ENCODE measurements around the gene CLDN14.

Gene CLDN14

GRCh38 chr21:36471254-36471723, 8.6 kb downstream of the CLDN14 start:
- DNase-seq (ENCODE audit: low read depth) = no peak

- DNase-seq (ENCODE audit: low read depth) = no peak
Measured at GRCh38 chr21:36470294-36470693, 9.6 kb downstream of the CLDN14 start.

GRCh38 chr21:36466061-36466511, 13.8 kb downstream of the CLDN14 start:
- DNase-seq (ENCODE audit: low read depth) = no peak

- DNase-seq (ENCODE audit: low read depth) = no peak
Measured at GRCh38 chr21:36465478-36465877, 14.4 kb downstream of the CLDN14 start.

- no peak for DNase-seq (ENCODE audit: low read depth)
Measured at GRCh38 chr21:36464590-36464989, 15.3 kb downstream of the CLDN14 start.

- DNase-seq (ENCODE audit: low read depth) = no peak
Measured at GRCh38 chr21:36463991-36464390, 15.9 kb downstream of the CLDN14 start.

- no peak for DNase-seq (ENCODE audit: low read depth)
Measured at GRCh38 chr21:36463204-36463603, 16.7 kb downstream of the CLDN14 start.

- no peak for DNase-seq (ENCODE audit: low read depth)
Measured at GRCh38 chr21:36461918-36462486, 17.9 kb downstream of the CLDN14 start.

GRCh38 chr21:36461277-36461917, 18.5 kb downstream of the CLDN14 start:
- no peak for DNase-seq (ENCODE audit: low read depth)

GRCh38 chr21:36460866-36461265, 19.1 kb downstream of the CLDN14 start:
- DNase-seq (ENCODE audit: low read depth) = no peak

GRCh38 chr21:36459098-36459497, 20.8 kb downstream of the CLDN14 start:
- DNase-seq (ENCODE audit: low read depth) = no peak

GRCh38 chr21:36456729-36457414, 23.1 kb downstream of the CLDN14 start:
- no peak for DNase-seq (ENCODE audit: low read depth)

GRCh38 chr21:36454706-36455105, 25.2 kb downstream of the CLDN14 start:
- no peak for DNase-seq (ENCODE audit: low read depth)

GRCh38 chr21:36454093-36454531, 25.8 kb downstream of the CLDN14 start:
- DNase-seq (ENCODE audit: low read depth) = no peak

- no peak for DNase-seq (ENCODE audit: low read depth)
Measured at GRCh38 chr21:36452281-36452825, 27.6 kb downstream of the CLDN14 start.

- DNase-seq (ENCODE audit: low read depth) = no peak
Measured at GRCh38 chr21:36451506-36451905, 28.4 kb downstream of the CLDN14 start.

- DNase-seq (ENCODE audit: low read depth) = no peak
Measured at GRCh38 chr21:36450511-36450910, 29.4 kb downstream of the CLDN14 start.

GRCh38 chr21:36446301-36446700, 33.6 kb downstream of the CLDN14 start:
- DNase-seq (ENCODE audit: low read depth) = no peak

GRCh38 chr21:36441715-36442114, 38.2 kb downstream of the CLDN14 start:
- DNase-seq (ENCODE audit: low read depth) = no peak

- DNase-seq (ENCODE audit: low read depth) = no peak
Measured at GRCh38 chr21:36437745-36438128, 42.2 kb downstream of the CLDN14 start.

- no peak for DNase-seq (ENCODE audit: low read depth)
Measured at GRCh38 chr21:36436829-36437744, 42.8 kb downstream of the CLDN14 start.

GRCh38 chr21:36434144-36434543, 45.8 kb downstream of the CLDN14 start:
- no peak for DNase-seq (ENCODE audit: low read depth)
